Stomach (tissue), 9 donors: ENCODE data around the gene C14orf180. TPM values are rescaled to one million over a fixed set of nuclear protein-coding genes. Genes with fewer than 3 reads are reported as not detected.

Source experiments
- DNase-seq, 2 donors: peaks; one replicate each; pipeline versions ENCODE4 v3.0.0 to v3.0.0-alpha.2; 2013 to 2019
- H3K27ac ChIP-seq, 5 donors: fragments of 200-600 bp in 4 of 5; sonication (generic) in 4 of 5; one replicate each; pipeline ENCODE4 v1.5.1; 2013 to 2019; ENCODE audit warnings: mild to moderate bottlenecking in 1 of 5, moderate library complexity in 1 of 5
- H3K27me3 ChIP-seq, 3 donors: fragments of 200-600 bp; sonication (generic); one replicate each; pipeline ENCODE4 v1.5.1; 2017 to 2019; ENCODE audit warnings: mixed run types in 1 of 3
- H3K36me3 ChIP-seq, 4 donors: fragments of 200-600 bp; sonication (generic); 1 replicate in 3 of 4; 2 replicates in 1 of 4; pipeline ENCODE4 v1.5.1; 2016 to 2019
- H3K4me1 ChIP-seq, 4 donors: fragments of 200-600 bp; sonication (generic); one replicate each; pipeline ENCODE4 v1.5.1; 2016 to 2019
- H3K4me3 ChIP-seq, 4 donors: fragments of 200-600 bp; sonication (generic) in 3 of 4; one replicate each; pipeline ENCODE4 v1.5.1; 2016 to 2019; ENCODE audit warnings: mild to moderate bottlenecking in 1 of 4
- H3K9me3 ChIP-seq, 4 donors: fragments of 200-600 bp; sonication (generic); one replicate each; pipeline ENCODE4 v1.5.1; 2016 to 2019
- EP300 ChIP-seq: sonication (generic); formaldehyde crosslinking; IDR thresholded peaks from one replicate; pipeline ENCODE4 v1.6.1; 2017; ENCODE audit warnings: antibody characterized with exemption
- POLR2A ChIP-seq, 4 donors: fragments of 450-650 bp; IDR thresholded peaks; one replicate each; pipeline ENCODE4 v1.6.1; 2016; ENCODE audit warnings: antibody characterized with exemption in 4 of 4, control low read depth in 2 of 4, mild to moderate bottlenecking in 1 of 4, moderate library complexity in 1 of 4
- POLR2AphosphoS5 ChIP-seq, 3 donors: sonication (generic); formaldehyde crosslinking; IDR thresholded peaks; one replicate each; pipeline ENCODE4 v1.6.1; 2016; ENCODE audit warnings: antibody characterized with exemption in 3 of 3
- WGBS, 5 donors: extraction: QIAGEN DNeasy Blood & Tissue Kit in 3 of 5; methylation state at CpG; one replicate each; pipeline versions ENCODE4 v1.1.5 to v1.1.7; 2013 to 2018; 5-methylcytosine and 5-hydroxymethylcytosine counted together
- intact Hi-C: fragments of 100-400 bp; cut with DNase I; formaldehyde crosslinking; loops from one replicate; pipeline ENCODE4 v1.15.1; 2023; ENCODE audit warnings: low total_unique reads
- polyA plus RNA-seq, 3 donors: library from polyadenylated mRNA; stranded (reverse); fragments of 200-250 nt; gene quantifications; one replicate each; pipeline ENCODE4 v1.2.3, GENCODE V29; 2013
- total RNA-seq, 5 donors: library from RNA; depleted of rRNA; stranded (reverse); fragments of >200 nt; gene quantifications; one replicate each; pipeline versions ENCODE4 v1.1.0 to v1.2.3, GENCODE V29; 2014 to 2016
- TF ChIP-seq, protein P1 (sequence below), 7 experiments: fragments of 450-650 bp in 4 of 7; fragments of 200-600 bp in 3 of 7; sonication (generic) in 3 of 7; IDR thresholded peaks; one replicate each; pipeline ENCODE4 v1.5.1; 2016 to 2019; ENCODE audit warnings: antibody characterized with exemption in 7 of 7, control low read depth in 2 of 7, mild to moderate bottlenecking in 1 of 7
- donor health status: healthy with polysubstance abuse.
- donor health status: Bipolar disorder and iron deficiency.
- donor health status: healthy.

Gene C14orf180
- total and polyA plus RNA-seq, 8 donors = 0.31 to 3.8 (median 0.45) TPM; not detected in 1

DNA sequence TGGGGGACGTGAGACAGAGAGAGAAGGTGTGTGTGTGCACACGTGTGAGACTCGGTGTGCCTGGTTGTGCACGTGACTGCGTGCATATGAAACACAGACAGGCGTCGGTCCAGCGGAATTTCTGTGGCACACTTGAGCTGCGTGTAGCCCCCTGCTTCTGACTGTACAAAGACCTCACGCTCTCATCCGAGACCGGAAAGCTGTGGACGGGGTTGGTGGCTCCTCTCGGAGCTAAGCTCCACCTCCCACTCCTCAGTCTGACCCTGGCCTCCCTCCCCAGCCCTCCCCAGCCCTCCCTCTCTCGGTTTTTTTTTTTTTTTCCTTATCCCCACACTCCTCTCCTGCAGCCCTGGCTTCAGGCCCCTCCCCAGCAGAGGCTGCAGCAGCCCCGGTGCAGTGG, 8.3 kb upstream of the C14orf180 start:
- H3K27me3 ChIP-seq = peaks cover 0 to 76% (median 2%) of the 10 kb centered on the region in 3 donors
- H3K36me3 ChIP-seq = no peaks in the 10 kb centered on the region
- peaks cover 0 to 2% (median under 1%) of the 10 kb centered on the region in 4 donors for H3K4me1 ChIP-seq
- no peak overlapping the region for H3K27ac ChIP-seq
- no peak for DNase-seq
- WGBS, 5 donors = 65 to 84% (median 71%) methylated on average over 14 to 16 of the region's 16 CpGs
- H3K9me3 ChIP-seq = no peaks in the 10 kb centered on the region
- no peak for TF ChIP-seq POLR2A (IDR thresholded peaks at IDR 0.05)
- no peak for TF ChIP-seq EP300
- TF ChIP-seq, protein P1, sequence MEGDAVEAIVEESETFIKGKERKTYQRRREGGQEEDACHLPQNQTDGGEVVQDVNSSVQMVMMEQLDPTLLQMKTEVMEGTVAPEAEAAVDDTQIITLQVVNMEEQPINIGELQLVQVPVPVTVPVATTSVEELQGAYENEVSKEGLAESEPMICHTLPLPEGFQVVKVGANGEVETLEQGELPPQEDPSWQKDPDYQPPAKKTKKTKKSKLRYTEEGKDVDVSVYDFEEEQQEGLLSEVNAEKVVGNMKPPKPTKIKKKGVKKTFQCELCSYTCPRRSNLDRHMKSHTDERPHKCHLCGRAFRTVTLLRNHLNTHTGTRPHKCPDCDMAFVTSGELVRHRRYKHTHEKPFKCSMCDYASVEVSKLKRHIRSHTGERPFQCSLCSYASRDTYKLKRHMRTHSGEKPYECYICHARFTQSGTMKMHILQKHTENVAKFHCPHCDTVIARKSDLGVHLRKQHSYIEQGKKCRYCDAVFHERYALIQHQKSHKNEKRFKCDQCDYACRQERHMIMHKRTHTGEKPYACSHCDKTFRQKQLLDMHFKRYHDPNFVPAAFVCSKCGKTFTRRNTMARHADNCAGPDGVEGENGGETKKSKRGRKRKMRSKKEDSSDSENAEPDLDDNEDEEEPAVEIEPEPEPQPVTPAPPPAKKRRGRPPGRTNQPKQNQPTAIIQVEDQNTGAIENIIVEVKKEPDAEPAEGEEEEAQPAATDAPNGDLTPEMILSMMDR (IDR thresholded peaks at IDR 0.05) = no peak
- no peak for TF ChIP-seq POLR2AphosphoS5 (IDR thresholded peaks at IDR 0.05)
- no peak overlapping the region for H3K4me3 ChIP-seq
- intact Hi-C loops = no loop called here

DNA sequence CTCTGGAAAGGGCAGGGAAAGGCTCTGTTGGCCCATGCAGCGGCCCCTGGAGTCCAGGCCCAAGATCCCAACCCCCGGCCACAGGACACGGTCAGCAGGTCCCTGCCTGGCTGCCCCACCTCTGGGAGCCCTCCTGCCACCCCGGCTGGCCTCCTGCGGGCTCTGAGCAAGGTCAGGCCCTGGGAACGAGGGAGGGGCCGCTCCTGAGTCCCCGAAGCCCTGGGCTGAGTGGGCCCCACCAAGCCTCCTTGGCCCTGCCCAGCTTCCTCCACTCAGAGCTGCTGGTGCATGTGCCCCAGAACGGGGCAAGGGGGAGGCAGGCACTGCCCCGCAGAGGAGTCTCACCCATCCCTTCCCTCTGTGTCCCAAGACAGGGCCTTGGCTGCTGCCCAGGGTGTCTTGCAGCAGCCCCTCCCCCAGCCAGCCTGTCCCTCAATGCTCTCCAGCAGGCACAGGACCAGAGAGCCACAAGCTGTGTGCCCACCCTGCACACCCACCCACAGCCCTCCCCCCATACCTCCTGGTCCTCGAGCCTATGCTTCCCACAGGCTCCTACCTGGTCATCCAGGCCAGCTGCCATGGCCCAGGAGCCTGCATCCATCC, 7.4 kb upstream of the C14orf180 start:
- Histone ChIP-seq H3K27ac (no peak overlapping the region), H3K4me3 (no peak overlapping the region), H3K9me3 (no peaks in the 10 kb centered on the region), H3K36me3 (no peaks in the 10 kb centered on the region), H3K27me3 (peaks cover 0 to 76% (median 0%) of the 10 kb centered on the region in 3 donors), H3K4me1 (peaks cover 5 to 10% (median 9%) of the 10 kb centered on the region in 4 donors)
- intact Hi-C loops = no loop called here
- TF ChIP-seq, protein P1 (IDR thresholded peaks at IDR 0.05) = no peak
- TF ChIP-seq POLR2A (IDR thresholded peaks at IDR 0.05) (no peak), EP300 (no peak), POLR2AphosphoS5 (IDR thresholded peaks at IDR 0.05) (no peak)
- 62 to 84% (median 81%) methylated on average over 9 to 11 of the region's 11 CpGs for WGBS, 5 donors
- DNase-seq = no peak

DNA sequence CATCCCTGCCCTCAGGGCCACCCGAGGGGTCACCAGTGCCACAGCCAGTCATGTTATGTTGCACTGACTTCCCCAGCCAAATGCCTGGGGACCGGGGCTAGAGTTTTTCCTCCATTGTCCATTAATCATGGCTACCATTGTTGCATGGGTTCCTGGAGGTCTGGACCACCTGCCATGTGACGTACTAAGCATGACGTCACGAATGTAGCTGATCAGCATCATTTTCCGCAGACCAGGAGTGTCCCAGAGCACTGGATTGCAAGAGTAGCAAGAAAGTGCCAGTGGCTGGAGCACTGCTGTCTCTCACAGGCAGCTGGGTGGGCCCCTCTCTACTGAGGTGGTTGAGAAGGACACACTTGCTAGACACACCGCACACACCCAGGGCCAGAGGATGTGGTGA, 6.9 kb upstream of the C14orf180 start:
- TF ChIP-seq POLR2A (IDR thresholded peaks at IDR 0.05) = no peak
- TF ChIP-seq, protein P1 (IDR thresholded peaks at IDR 0.05) = no peak
- no peak for TF ChIP-seq EP300
- TF ChIP-seq POLR2AphosphoS5 (IDR thresholded peaks at IDR 0.05) = no peak
- intact Hi-C loops = no loop called here
- peaks cover 0 to 76% (median 2%) of the 10 kb centered on the region in 3 donors for H3K27me3 ChIP-seq

DNA sequence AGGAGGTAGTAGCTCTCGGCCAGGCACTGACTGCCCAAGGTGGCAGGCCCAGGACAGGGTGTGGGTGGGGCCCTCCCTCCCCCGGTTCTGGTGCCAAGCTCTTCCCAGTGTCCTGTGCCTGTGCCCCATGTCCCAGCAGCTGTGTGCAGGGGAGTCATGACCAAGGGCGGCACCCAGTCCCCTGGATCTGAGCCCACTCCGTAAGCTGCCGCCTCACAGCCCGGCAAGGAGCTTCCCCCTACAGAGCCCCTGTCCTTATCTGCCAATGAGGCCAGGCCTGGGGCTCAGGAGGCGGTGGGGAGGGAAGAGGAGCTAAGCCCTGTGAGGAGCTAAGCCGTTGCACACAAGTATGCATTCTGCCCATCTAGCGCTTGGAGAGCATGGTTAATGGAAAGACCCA, 5.6 kb upstream of the C14orf180 start:
- no peaks in the 10 kb centered on the region for H3K9me3 ChIP-seq
- no peaks in the 10 kb centered on the region for H3K36me3 ChIP-seq
- H3K4me1 ChIP-seq = peaks cover 19 to 28% (median 24%) of the 10 kb centered on the region in 4 donors
- intact Hi-C loops = no loop called here
- no peak overlapping the region for H3K27ac ChIP-seq
- WGBS, 5 donors = 32 to 42% (median 38%) methylated on average over 2 to 9 of the region's 9 CpGs
- H3K4me3 ChIP-seq = no peak overlapping the region
- peaks cover 0 to 78% (median 3%) of the 10 kb centered on the region in 3 donors for H3K27me3 ChIP-seq
- TF ChIP-seq EP300 (no peak), POLR2A (IDR thresholded peaks at IDR 0.05) (no peak), POLR2AphosphoS5 (IDR thresholded peaks at IDR 0.05) (no peak)
- peak in 1 of 2 donors; percentile 81 for DNase-seq

More for the DNA sequence above, 6.9 kb upstream of the C14orf180 start:
- Histone ChIP-seq H3K36me3 (no peaks in the 10 kb centered on the region), H3K4me3 (no peak overlapping the region), H3K4me1 (peaks cover 11 to 16% (median 15%) of the 10 kb centered on the region in 4 donors), H3K9me3 (no peaks in the 10 kb centered on the region), H3K27ac (no peak overlapping the region)
- DNase-seq = no peak
- WGBS, 5 donors = 87 to 96% (median 90%) methylated on average over 7 of the region's 7 CpGs

DNA sequence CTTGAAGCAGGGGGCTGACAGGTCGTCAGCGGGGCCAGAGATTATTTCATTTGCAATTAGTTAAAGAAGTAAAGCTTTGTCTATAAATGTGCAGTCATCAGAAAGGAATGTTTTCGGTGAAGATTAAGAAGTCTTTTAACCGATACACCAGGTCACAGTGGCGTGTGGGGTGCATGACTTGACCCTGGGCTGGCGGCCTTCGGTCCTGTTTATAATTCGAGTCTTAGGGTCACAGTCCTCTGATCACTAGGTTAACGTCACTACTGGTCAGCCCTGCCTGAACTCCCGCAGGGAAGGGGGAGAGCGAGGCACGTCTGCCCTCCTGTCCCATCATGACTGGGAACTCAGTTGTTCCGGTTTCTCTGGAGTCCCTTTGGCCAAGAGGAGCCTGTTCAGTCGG, 5.0 kb upstream of the C14orf180 start:
- TF ChIP-seq, protein P1 (IDR thresholded peaks at IDR 0.05) = no peak
- TF ChIP-seq EP300 (no peak), POLR2AphosphoS5 (IDR thresholded peaks at IDR 0.05) (no peak), POLR2A (IDR thresholded peaks at IDR 0.05) (no peak)
- no peaks in the 10 kb centered on the region for H3K36me3 ChIP-seq
- DNase-seq = no peak
- intact Hi-C loops = no loop called here
- WGBS, 5 donors = 69 to 84% (median 75%) methylated on average over 14 of the region's 14 CpGs
- H3K4me3 ChIP-seq = no peak overlapping the region
- H3K27ac ChIP-seq = no peak overlapping the region
- H3K4me1 ChIP-seq = peaks cover 25 to 34% (median 30%) of the 10 kb centered on the region in 4 donors
- H3K27me3 ChIP-seq = peaks cover 0 to 78% (median 3%) of the 10 kb centered on the region in 3 donors
- H3K9me3 ChIP-seq = no peaks in the 10 kb centered on the region
